HUDEP-2 (cell line): ENCODE results near the gene CNTRL.

ENCODE experiments used
- DNase-seq, 76 experiments: peaks; one replicate each; lab custom pipeline; 2025; ENCODE audit not compliant: unreplicated experiment in 76 of 76; lab: John Stamatoyannopoulos, UW

CNTRL gene

GRCh38 chr9:121196389-121196788 is 121.6 kb downstream of the CNTRL start:
- peak in 30 of 76 experiments; percentile 4 to 44 (median 18) for DNase-seq

DNA sequence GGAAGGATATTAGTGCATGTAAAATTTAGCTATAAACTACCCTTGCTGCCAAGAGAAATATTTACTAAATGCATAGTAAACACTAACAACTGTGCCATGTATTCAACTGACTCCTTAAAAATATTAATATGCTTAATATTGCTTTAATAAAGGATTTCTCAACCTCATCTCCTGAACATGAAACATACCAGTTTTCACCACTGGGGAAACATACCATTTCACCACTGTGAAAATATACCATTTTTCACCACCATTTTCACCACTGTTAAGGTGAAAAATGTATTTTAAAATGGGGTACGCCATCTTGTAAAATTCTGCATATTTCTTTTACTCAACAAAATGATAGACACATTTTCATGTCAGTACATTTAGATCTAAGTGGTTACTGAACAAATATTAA is 122.4 kb downstream of the CNTRL start:
- no peak for DNase-seq

- DNase-seq: no peak
Measured at GRCh38 chr9:121198512-121199042, 123.8 kb downstream of the CNTRL start.

DNA sequence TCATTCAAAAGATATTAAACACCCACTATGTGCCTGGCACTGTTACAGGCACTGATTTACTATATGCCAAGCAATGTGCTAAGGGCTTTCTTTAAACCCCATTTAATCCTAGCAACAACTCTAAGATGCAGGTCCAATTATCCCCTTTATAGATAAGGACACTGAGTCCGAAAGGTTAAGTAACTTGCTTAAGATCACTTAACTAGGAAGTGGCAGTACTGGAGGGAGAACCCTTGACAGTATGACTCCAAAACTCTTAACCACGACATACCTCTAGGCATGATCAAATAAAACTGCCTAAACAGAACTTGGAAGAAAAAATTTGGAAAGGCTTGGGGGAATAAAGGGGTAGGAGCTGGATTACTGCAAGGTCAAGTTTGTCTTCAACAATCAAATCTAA is 125.2 kb downstream of the CNTRL start:
- DNase-seq: no peak

GRCh38 chr9:121200356-121200755 is 125.6 kb downstream of the CNTRL start:
- DNase-seq: no peak

GRCh38 chr9:121201045-121201737 is 126.4 kb downstream of the CNTRL start:
- DNase-seq: peak in 47 of 76 experiments; percentile 10 to 62 (median 38)

- peak; percentile 61 to 99 (median 98) for DNase-seq
Measured at GRCh38 chr9:121201738-121202533, 127.2 kb downstream of the CNTRL start, which contains the start of gene RAB14. RAB14 (minus strand) TSS chr9:121201869; CDS start chr9:121193412, 8,457 bp downstream.

GRCh38 chr9:121204121-121204520 is 129.4 kb downstream of the CNTRL start:
- no peak for DNase-seq

- DNase-seq: no peak
Measured at GRCh38 chr9:121204611-121205010, 129.9 kb downstream of the CNTRL start.

- no peak for DNase-seq
Measured at GRCh38 chr9:121206516-121207370, 132.0 kb downstream of the CNTRL start.

DNA sequence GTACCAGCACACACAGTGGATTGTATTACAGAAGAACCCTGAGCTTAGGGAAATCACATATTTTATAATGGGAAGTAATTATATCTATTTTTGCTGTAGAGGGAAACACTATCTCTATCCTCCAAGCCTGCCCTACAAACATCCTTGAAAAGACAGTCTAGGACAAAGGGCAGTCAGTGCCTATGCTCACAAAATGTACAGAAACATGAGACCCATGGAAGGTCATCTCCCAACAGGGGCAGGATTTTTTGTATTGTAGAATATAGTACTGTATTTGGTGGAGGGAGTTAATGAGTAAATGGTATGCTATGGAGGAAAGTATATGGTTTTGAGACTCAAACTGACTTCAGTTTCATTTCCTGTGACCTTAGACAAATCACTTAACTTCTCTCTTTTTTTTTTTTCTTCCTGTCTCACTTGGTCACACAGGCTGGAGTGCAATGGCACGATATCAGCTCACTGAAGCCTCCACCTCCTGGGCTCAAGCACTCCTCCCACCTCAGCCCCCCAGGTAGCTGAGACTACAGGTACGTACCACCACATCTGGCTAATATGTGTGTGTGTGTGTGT is 132.7 kb downstream of the CNTRL start:
- no peak for DNase-seq

DNA sequence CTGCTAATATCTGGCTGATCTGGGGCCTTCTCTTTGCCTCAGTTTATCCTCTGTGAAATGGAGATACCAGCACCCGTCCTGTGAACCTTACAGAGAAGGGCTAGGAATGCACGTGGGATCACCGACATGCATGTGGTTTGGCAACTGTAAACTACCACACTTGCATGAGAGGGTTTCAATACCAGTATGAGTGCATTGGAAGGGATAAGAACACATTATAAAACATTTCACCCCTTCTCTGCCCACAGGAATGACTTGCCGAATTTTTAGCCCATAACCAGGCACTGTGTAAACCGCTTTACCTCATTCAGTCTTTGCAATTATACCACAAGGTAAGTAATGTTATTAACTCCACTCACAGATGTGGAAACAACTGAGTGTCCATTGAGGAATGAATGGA is 135.8 kb downstream of the CNTRL start:
- DNase-seq: no peak

DNA sequence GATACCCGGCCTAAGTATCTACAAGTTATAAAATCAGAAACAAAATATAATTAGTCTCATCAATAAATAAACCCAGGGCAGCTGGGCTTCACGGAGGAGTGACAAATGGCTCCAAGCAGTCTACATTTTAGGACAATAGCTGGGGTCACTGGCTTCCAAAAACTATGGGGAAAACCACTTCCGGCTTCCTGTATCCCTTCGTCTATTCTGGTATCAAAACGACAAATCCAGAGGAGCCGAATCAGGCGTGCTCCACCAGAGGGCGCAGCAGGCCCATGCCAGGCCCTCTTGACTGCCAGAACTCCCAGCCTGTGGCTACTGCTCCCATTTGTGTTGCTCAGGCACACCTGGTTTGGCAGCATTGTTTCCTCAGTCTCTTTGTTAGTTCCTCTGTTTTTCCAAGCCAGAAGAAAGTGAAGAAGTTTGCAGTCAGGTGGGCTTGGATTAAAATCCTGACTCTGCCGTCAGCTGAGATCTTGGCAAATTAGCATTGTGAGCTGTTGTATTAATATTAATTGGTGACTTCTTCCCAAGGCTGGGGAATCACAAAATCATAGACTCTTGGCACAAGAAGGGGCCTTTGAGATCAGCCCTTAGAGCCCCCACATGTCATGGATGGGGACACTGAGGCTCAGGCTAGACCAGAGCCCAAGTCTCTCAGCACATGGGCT is 138.5 kb downstream of the CNTRL start:
- DNase-seq: peak in 73 of 76 experiments; percentile 22 to 89 (median 75)

GRCh38 chr9:121214005-121214404 is 139.2 kb downstream of the CNTRL start:
- DNase-seq: no peak

DNA sequence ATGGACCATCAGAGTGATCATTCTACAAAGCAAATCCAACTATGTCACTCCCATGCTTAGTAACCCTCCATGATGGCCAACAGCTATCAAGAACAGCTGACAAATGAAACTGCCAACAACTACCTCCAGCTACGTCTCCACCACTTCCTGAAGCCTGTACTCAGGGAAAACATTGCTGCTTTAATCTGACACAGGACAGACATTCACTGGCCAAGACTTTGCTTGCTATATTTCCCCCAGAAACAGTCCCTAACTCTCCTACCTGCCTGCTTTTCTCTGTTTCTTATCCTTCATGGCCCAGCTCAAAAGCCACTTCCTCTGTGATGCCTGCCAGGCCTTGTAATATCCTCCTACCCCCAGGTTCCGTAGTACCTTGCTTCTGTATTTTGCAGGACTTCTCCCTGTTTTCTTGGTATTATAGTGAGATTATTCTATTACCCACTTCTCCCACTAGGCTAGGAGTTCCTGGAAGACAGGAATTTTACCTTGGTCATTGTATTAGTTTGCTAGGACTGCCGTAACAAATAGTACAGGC is 141.6 kb downstream of the CNTRL start:
- DNase-seq: no peak

- DNase-seq: no peak
Measured at GRCh38 chr9:121217609-121218292, 143.0 kb downstream of the CNTRL start.

- DNase-seq: no peak
Measured at GRCh38 chr9:121218357-121219027, 143.7 kb downstream of the CNTRL start.

DNA sequence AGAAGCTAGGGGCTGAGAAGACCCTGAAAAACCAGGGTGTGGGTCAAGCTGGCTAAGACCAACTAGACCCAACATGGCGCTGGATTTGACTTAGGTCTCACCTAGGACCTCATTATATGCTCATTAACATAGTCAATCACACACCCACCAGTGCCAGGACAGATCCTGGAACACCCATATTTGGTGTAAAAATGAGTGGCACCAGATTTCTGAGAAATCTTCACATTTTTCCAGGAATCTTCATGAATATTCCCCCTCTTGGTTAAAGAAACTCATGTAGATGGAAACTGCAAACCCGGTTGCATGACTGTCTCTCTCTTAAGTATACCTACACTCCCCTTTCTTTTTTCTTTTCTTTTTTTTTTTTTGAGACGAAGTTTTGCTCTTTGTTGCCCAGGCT is 144.8 kb downstream of the CNTRL start:
- no peak for DNase-seq
